ENCODE results near the gene MCF2L. TPM values are rescaled to one million over a fixed set of nuclear protein-coding genes. Genes with fewer than 3 reads are reported as not detected.

Gene MCF2L
- total RNA-seq, 2 experiments from 2014 or later, result 13.0 to 13.5 TPM

DNA sequence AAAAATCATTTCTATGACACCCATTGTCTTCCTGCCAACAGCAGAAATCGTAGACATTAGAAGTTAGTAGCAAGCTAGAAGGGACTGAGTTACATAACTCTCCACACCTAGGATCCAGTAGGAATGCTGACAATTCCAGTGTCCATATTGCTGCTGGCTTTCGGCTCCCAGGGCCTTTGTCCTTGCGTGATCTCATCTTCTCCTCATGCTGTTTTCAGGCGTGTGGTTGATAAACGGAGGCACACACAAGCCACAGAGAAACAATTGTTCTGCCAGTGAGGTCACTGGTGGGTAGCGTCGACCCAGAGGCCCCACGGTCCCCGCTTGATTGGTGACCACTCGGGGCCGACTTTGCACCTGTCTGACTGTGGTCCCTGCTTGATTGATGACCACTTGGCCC lies 104.9 kb downstream of the MCF2L start:
- intact Hi-C loops (cut with DNase I, micrococcal nuclease), result no loop called here
- Mint-ChIP-seq H3K4me3 (no peak overlapping the region), H3K27me3 (no peaks in the 10 kb centered on the region), H3K36me3 (ENCODE audit: low read depth) (peaks cover 49% of the 10 kb centered on the region), H3K4me1 (ENCODE audit: low read depth) (no peaks in the 10 kb centered on the region), H3K9me3 (no peaks in the 10 kb centered on the region), H3K27ac (no peak overlapping the region)
- TF ChIP-seq CTCF (IDR thresholded peaks at IDR 0.05), result no peak
- Histone ChIP-seq H3K4me1 (ENCODE audit: insufficient read depth, low read length) (no peaks in the 10 kb centered on the region), H3K9me3 (ENCODE audit: control insufficient read depth in 1 of 2, insufficient read depth in 1 of 2, low read length in 2 of 2) (peaks cover 0 to 4% of the 10 kb centered on the region in 2 experiments), H3K27ac (ENCODE audit: low read depth in 1 of 2, low read length in 2 of 2) (no peak overlapping the region), H3K27me3 (ENCODE audit: control insufficient read depth in 1 of 2, insufficient read depth in 2 of 2, low read length in 2 of 2) (no peaks in the 10 kb centered on the region), H3K4me3 (ENCODE audit: low read length) (no peak overlapping the region), H3K36me3 (ENCODE audit: insufficient read depth, low read length) (peaks cover 7% of the 10 kb centered on the region)
- CTCF ChIA-PET, result no interaction called here
- no peak for DNase-seq
- POLR2A ChIA-PET, result no interaction called here
- no peak for ATAC-seq (ENCODE audit: poor library complexity)

GRCh38 chr13:113074401-113074800 lies 105.4 kb downstream of the MCF2L start:
- peaks cover 49% of the 10 kb centered on the region for H3K36me3 Mint-ChIP-seq (ENCODE audit: low read depth)
- H3K27me3 ChIP-seq (ENCODE audit: control insufficient read depth in 1 of 2, insufficient read depth in 2 of 2, low read length in 2 of 2), result no peaks in the 10 kb centered on the region
- no peak for DNase-seq
- ChIA-PET CTCF (no interaction called here), POLR2A (no interaction called here)
- TF ChIP-seq CTCF (IDR thresholded peaks at IDR 0.05), result no peak
- H3K36me3 ChIP-seq (ENCODE audit: insufficient read depth, low read length), result peaks cover 7% of the 10 kb centered on the region
- H3K27me3 Mint-ChIP-seq, result no peaks in the 10 kb centered on the region
- H3K4me1 Mint-ChIP-seq (ENCODE audit: low read depth), result no peaks in the 10 kb centered on the region
- intact Hi-C loops (cut with DNase I, micrococcal nuclease), result no loop called here
- H3K9me3 Mint-ChIP-seq, result no peaks in the 10 kb centered on the region
- ATAC-seq (ENCODE audit: poor library complexity), result no peak
- H3K4me1 ChIP-seq (ENCODE audit: insufficient read depth, low read length), result no peaks in the 10 kb centered on the region
- no peak overlapping the region for H3K27ac ChIP-seq (ENCODE audit: low read depth in 1 of 2, low read length in 2 of 2)
- no peak overlapping the region for H3K4me3 ChIP-seq (ENCODE audit: low read length)
- peaks cover 0 to 4% of the 10 kb centered on the region in 2 experiments for H3K9me3 ChIP-seq (ENCODE audit: control insufficient read depth in 1 of 2, insufficient read depth in 1 of 2, low read length in 2 of 2)
- H3K4me3 Mint-ChIP-seq, result no peak overlapping the region
- H3K27ac Mint-ChIP-seq, result no peak overlapping the region

DNA sequence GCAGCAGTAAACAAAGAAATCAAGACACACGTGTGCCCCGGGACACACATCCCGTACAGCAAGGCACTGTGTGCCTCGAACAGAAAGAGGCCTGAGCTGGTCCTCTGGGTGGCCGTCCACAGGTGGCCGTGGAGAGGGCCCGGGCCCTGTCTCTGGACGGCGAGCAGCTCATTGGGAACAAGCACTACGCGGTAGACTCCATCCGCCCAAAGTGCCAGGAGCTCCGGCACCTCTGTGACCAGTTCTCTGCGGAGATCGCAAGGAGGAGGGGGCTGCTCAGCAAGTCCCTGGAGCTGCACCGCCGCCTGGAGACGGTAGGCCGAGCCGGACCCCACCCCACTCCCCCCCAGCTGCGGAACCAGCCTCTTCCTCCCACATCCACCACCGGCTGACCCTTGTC lies 105.9 kb downstream of the MCF2L start:
- peaks cover 49% of the 10 kb centered on the region for H3K36me3 Mint-ChIP-seq (ENCODE audit: low read depth)
- H3K4me3 Mint-ChIP-seq, result no peak overlapping the region

More for the DNA sequence above, 105.9 kb downstream of the MCF2L start:
- DNase-seq (no peak), ATAC-seq (ENCODE audit: poor library complexity) (no peak)
- Mint-ChIP-seq H3K9me3 (no peaks in the 10 kb centered on the region), H3K4me1 (ENCODE audit: low read depth) (no peaks in the 10 kb centered on the region), H3K27me3 (no peaks in the 10 kb centered on the region), H3K27ac (no peak overlapping the region)
- TF ChIP-seq CTCF (IDR thresholded peaks at IDR 0.05), result no peak
- no peaks in the 10 kb centered on the region for H3K27me3 ChIP-seq (ENCODE audit: control insufficient read depth in 1 of 2, insufficient read depth in 2 of 2, low read length in 2 of 2)
- no peaks in the 10 kb centered on the region for H3K4me1 ChIP-seq (ENCODE audit: insufficient read depth, low read length)
- intact Hi-C loops (cut with DNase I, micrococcal nuclease), result no loop called here
- H3K27ac ChIP-seq (ENCODE audit: low read depth in 1 of 2, low read length in 2 of 2), result no peak overlapping the region
- ChIA-PET CTCF (no interaction called here), POLR2A (no interaction called here)
- peaks cover 7% of the 10 kb centered on the region for H3K36me3 ChIP-seq (ENCODE audit: insufficient read depth, low read length)
- no peak overlapping the region for H3K4me3 ChIP-seq (ENCODE audit: low read length)
- H3K9me3 ChIP-seq (ENCODE audit: control insufficient read depth in 1 of 2, insufficient read depth in 1 of 2, low read length in 2 of 2), result peaks cover 0 to 2% of the 10 kb centered on the region in 2 experiments

All from CD4-positive, alpha-beta T cell (primary cell).